SIG-M5 treated with dmso at 0.1 percent for 504 hours (cell line): ENCODE measurements around the gene SLC25A1.

Experiments used
- DNase-seq: peaks from one replicate; lab custom pipeline; 2025; ENCODE audit not compliant: unreplicated experiment; lab: John Stamatoyannopoulos, UW

The SLC25A1 gene

DNA sequence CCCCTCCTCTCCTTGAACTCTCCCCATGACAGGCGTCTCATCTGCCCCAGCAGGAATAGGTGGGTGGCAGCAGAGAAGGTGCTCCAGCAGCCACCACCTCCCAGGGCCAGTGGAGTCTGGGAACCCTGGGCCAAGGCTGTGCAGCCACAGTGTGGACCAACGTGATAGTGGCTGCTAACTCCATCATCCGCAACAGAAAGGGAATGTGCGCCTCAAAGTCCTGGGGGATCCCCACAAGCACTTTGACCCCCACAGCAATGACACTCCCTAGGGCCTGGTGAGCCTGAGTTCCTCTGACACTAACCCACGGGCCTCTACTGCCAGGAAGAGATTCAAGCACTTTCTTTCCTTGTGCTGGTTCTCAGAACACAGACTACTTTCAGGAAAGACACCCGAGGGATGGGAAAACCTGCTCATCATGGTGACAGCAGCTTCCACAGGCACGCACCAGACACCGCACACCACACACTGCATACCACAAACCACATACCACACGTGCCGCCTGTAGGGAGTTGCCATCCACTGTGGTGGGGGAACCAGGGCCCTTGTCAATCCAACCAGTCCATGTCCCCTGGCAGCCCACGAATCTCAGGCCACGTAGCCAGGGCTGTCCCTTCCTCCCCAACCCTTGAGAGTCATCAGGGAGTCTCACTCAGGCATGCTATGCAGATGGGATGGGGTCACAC is 3.4 kb upstream of the SLC25A1 start:
- DNase-seq = no peak

GRCh38 chr22:19180740-19181410 is 2.3 kb upstream of the SLC25A1 start:
- no peak for DNase-seq

DNA sequence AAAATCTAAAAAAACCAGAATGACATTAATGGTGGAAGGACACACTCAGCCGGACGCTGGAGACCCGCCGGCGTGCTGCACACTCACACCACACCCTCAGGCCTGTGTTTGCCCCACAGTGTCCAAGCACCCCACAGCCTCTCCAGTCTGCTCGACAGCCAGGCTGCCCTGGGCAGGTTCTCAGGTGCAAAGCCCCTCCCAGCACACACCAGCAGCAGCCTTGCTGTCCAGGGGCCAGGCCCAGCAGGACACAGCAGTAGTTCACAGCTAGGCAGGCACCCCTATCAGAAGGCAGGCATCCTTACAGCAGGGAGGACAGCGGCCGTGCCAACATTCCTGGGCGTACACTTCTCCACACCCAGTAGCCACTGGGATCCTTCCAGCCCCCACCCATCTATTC is 1.7 kb upstream of the SLC25A1 start:
- DNase-seq = no peak

GRCh38 chr22:19179497-19180048 is 1.0 kb upstream of the SLC25A1 start:
- peak; percentile 70 for DNase-seq

GRCh38 chr22:19178065-19178656 is 375 bp downstream of the SLC25A1 start:
- peak; percentile 36 for DNase-seq

DNA sequence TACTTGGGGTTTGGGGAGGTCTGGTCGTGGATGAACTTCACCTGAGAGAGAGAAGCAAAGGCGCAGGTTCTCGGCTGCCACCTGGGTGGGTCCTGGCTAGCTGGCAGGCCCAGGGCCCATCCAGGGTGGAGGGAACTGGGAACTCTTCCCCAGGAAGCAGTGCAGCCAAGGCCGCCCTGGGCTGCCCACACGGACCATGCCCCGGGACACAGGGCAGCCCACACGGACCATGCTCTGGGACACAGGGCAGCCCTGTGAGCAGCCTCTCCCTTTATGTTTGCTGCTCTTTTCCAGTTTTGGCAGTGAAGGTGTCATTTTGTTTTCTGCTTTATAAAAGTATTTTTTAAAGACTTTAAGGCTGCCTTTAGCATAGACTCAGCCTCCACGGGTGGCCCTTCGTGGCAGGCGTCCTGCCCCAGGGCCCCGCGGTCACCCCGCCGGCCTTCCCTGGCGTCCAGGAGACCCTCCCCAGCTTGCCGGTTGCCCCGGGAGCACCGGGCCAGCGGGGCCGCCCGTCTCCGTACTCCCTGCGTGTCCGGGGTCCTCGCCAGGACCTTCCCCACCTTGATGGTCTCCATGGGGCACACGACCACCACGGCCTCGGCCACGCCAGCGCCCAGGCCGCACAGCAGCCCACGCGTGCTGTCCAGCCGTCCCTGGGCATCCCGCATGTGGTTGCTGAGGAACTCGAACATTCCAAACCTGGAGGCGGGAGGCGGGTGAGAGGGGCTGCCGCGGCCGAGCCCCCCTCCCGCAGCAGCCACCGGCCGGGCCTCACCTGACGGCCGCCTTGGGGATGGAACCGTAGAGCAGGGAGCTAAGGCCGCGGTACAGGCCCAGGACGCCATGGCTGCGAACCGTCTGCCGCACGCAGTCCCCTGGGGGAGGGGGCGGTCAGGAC is 1.1 kb downstream of the SLC25A1 start:
- no peak for DNase-seq

GRCh38 chr22:19176732-19177131 is 1.8 kb downstream of the SLC25A1 start:
- no peak for DNase-seq

GRCh38 chr22:19176175-19176643 is 2.3 kb downstream of the SLC25A1 start:
- DNase-seq = no peak

GRCh38 chr22:19175602-19176174 is 2.8 kb downstream of the SLC25A1 start:
- DNase-seq = no peak

GRCh38 chr22:19175026-19175601 is 3.4 kb downstream of the SLC25A1 start:
- DNase-seq = no peak

DNA sequence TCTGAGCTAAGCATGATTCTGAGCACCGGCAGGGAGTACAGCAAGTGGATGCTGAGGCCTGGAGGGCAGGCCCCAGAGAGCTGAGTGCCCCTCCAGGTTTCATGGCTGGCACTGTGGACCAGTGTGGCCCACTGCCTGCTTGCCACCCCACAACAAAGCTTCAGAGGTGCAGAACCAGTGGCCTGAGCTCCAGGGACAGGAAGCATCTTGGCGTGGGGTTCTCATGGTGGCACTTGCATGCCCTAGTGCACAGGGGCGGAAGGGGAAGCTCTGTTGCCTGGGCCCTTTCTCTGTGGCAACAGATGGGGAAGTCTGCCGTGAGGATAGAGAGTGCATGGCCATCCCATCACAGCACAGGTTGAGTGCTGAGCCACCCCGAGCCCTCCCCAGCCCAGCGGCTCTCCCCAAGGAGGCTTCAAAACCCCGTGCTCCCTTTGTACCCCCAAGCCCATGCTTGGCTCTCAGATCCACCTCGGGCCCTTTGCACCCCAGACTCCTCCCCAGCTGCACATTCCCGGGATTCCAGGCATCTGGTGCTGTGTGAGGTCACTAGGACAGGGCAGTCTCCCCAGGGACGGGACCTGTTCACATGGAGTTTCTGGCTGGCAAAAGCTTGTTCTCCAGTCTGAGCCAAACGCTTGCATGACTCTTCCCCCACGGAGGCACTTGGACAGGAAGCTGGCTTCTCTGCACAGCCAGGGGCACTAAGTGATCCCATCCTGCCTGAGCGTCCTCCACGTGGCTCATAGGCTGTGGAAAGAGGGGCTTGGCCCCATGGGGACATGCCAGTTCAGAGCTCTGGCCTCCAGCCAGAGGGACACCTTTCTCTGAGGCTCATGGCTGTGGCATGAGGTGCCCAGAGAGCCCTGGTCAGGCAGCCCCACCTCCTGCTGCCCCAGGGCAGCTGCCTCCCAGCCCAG is 4.2 kb downstream of the SLC25A1 start:
- peak; percentile 84 for DNase-seq

DNA sequence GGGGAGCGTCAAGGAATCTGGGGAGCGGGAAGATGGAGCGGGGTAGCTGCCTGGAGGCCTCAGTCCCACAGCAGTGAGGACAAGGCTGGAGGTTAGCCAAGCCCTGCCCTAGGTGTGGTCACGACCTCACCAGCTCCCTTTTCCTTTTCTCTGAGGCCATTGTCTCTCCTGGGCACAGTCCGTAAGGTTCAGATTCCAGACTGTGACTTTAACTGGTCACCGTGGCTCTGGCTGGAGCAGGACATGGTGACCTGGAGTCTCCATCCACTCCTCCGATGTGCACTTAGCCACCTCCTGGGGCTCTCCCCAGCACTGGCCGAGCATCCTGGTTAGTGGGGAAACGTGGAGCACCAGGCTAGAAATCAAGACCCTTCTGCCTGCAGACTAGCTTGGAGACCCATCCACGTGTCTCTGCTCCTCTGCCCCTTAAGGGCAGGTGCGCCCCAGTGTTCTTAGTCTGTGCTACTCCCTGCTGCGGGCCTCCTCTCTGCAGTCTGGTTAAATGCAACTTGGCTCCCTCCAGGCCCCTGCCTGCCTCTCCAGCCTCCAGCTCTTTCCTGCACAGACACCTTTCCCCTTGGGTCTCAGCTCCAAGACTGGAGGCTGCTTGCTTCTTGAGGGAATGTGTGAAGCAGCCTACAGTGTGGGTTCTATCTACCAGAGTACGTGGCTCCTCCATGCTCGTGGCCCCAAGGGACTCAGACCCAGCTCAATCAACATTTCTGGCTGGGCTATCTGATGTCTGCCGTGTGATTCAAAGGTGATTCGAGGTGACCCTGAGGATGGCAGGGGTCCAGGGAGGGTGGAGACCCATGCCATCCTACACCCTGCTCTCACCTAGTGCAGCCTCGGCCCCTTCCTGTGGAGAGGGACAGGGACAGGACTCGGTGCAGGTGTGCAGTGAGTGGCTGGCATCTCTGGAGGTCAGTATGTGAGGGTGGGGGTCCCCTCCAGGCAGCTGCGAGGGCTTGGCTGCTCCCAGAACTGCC is 5.2 kb downstream of the SLC25A1 start:
- DNase-seq = no peak

- DNase-seq = no peak
Measured at GRCh38 chr22:19172213-19173046, 6.1 kb downstream of the SLC25A1 start.

- no peak for DNase-seq
Measured at GRCh38 chr22:19169947-19170318, 8.6 kb downstream of the SLC25A1 start.

DNA sequence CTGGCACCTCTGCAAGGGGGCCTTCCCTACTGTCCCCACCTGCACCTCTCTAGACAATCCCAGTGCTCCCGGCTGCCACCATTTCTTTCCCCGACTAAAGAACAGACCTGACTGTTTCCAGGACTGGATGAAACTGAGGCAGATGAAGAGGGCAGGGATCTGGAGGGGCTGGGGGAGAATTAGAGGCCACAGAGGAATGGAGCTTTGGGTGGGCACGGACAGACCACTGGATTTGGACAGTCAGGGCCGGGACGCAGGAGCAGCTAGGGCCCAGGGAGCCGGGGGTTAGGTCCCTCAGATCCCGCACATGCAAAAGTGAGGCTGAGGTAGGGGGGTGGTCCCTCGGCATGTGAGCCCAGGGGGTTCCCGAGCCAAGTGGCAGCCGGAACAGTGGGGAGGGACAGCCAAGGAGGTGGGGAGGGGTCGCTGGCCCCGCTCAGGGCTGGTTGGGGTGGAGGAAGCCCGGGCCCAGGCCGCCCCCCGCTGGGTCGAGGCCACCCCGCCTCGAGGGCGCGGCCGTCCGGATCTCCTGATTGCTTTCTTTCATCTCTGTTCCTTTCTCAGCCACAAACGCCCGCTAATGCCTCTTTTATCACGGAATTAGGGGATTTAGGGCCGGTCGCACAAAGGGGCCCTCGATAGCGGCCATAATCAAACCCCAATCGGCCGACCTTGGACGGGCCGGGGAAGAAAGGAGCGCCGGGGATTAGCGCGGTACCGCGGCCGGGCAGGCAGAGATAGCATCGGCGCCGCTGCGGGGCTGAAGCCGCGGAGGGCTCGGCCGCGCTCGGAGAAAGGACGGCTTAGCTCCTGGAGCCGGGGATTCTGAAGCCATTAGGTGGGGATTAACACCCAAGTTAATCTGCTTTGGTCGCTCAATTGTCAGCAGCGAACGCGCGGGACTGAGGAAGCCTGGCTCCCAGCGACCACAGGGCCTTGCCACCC is 9.3 kb downstream of the SLC25A1 start:
- DNase-seq = no peak
